NCI-H510A treated with DMSO at 0.1 percent for 48 hours (cell line): ENCODE measurements around the gene ZCCHC18.
"Not testable (repeated sequence)": the region's sequence is repeated elsewhere in the genome, so short reads cannot be mapped to it uniquely, and the experiment has no call there.

Experiments used
- DNase-seq: peaks from one replicate; lab custom pipeline; 2025; lab: John Stamatoyannopoulos, UW

Gene ZCCHC18

DNA sequence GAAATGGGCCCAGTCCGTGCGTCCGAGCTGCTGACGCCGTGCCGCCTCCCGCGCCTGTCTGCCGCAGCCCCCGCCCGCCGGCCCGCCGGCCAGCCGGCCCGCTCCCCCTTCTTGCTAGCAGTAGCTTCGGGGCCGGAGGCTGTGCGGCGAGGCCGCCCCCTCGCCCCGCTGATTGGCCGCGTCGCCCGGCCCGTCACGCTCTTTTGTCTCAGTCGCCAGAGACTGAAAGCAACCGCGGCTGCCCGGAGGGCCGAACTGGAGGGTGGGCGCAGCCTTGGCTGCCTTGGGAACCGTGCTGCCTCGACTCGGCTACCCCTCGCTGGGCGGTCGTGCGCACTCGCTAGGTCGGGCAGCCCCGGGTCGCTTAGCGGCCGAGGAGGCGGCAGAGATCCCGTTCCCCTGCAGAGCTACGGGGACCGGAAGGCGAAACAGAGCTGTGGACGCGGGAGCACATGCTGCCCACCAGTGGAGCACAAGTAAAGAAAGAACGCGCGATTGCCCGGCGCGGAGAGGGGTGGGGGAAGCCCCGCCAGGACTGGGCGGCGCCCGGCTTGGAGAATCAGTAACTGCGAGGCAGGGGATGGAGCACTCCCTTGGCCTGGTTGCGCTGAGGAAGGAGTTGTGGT is at the start of gene ZCCHC18:
TSS of gene ZCCHC18 (plus strand) at position 198 of the 626 bp plus-strand sequence. CDS start 1,589 bp downstream, outside the sequence.
- DNase-seq, result peak; percentile 55

GRCh38 chrX:104062636-104063035 is 49.7 kb upstream of the ZCCHC18 start:
- DNase-seq, result not testable (repeated sequence)

- not testable (repeated sequence) for DNase-seq
Measured at GRCh38 chrX:104075778-104076445, 36.4 kb upstream of the ZCCHC18 start, which contains the start of gene TMSB15C. TMSB15C (minus strand) TSS chrX:104076236.

DNA sequence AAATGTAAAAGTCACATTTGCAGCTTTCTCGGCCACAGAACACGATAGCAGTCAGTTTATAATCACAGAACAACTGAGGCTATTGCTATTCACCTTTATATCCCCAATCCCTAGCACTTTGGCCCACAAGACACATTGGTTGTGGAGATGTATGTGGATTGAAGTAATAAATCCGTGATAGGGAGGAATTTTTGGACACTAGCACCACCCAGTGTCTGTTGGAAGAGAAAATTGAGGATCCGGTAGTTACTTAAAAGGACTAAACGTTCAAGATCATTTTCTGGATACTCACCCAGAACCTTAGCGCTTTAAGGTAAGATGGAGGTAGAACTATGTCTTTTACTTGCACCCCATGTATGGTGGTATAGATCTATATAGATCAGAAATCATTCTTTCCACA is 34.5 kb upstream of the ZCCHC18 start:
- DNase-seq, result not testable (repeated sequence)

GRCh38 chrX:104084063-104084462 is 28.3 kb upstream of the ZCCHC18 start:
- DNase-seq, result no peak

DNA sequence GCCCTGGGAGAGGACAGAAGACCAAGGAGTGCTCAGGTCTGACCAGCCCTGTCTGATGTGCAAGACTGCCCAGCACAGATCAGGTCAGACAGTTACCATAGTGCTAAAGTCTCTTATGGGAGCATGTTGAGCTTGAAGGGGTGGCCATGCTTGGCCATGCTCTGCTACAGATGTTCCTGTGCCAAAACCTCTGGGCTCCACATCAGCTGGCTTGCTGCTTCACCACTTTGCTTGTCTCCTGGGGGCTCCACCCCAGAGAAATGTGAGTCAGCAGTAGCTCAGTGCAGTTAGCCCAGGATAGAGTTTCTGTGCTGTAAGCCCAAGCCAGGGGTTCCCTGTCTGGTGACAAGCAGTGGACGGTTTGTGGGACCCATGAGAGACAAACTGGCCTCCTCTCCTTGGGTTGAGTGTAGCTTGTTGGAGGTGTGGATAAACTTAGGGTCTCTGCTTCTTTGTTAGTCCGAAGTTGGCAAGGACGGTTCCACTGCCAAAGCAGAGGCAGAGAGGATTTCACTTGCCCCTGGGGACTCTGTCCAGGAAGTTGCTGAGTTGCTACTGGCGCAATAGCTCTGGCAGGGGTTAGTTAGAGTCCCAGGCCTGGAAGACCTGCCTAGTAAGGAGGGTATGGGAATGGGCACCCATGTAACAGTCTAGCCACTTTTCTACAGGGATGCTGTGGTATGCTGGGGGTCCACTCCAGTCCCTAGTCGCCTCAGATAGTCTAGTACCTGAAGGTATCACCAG is 27.6 kb upstream of the ZCCHC18 start:
- no peak for DNase-seq

GRCh38 chrX:104085477-104085876 is 26.8 kb upstream of the ZCCHC18 start:
- DNase-seq, result no peak

DNA sequence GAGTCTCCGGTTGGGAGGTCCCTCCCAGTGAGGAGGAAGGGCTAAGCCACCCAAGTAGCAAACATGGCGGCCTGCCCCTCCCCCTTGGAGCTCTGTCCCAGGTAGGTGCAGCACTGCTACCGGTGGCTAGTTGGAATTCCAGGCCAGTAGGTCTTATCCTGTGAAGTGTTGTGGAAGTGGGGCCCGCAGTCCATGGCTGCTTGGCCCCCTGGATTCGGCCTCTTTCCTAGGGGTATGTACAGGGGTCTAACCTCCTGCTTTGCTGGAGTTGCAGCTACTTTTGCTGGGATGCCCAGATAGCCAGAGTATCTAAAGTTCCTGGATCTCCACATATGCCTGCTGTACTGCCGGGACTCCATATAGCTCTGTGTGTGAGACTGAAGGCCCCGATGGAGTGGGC is 26.4 kb upstream of the ZCCHC18 start:
- DNase-seq, result no peak

DNA sequence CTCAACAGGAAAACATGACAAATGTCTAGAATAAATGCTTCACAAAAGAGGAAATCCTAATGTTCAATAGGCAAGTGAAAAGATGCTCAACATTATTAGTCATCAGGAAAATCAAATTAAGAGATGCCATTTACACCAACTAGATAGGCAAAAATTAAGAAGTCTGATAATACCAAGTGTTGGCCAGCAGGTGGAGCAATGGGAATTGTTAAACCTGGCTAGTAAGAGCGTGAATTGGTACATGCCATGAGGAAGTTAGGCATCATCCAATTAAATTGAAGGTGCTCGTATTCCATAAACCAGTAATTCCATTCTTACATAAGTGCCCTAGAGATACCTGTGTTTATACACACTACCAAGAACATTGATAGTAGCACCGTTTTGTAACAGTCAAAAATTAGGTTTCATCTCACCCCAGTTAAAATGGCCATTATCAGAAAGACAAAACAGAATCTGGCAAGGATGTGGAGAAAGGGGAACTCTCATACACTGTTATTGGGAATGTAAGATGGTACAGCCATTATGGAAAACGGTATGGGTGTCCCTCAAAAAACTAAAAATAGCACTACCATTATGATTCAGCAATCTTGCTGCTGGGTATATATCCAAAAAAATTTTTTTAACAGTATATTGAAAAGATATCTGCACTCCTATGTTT is 14.0 kb upstream of the ZCCHC18 start:
- DNase-seq, result peak; percentile 71

GRCh38 chrX:104098919-104099318 is 13.4 kb upstream of the ZCCHC18 start:
- DNase-seq, result no peak

DNA sequence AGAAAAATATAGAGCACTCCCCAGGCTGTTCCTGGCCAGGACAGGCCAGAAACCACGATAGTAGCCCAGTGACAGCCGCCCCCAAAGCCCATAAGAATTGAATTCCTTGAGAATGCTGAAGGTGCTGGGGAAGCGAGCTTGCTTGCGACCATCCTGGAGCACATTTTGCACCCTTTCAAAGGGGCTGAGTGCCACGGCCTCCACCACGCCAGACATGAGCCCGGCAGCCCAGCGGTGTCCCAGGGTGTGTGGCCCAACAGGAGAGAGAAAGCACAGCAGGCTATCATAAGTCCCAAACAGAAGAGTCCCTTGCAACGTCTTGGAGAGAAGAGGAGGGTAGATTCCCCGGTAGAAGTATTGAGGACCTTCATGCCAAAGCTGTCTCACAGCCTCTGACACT is 7.6 kb upstream of the ZCCHC18 start:
- no peak for DNase-seq

- DNase-seq, result no peak
Measured at GRCh38 chrX:104105330-104106262, 6.7 kb upstream of the ZCCHC18 start.

DNA sequence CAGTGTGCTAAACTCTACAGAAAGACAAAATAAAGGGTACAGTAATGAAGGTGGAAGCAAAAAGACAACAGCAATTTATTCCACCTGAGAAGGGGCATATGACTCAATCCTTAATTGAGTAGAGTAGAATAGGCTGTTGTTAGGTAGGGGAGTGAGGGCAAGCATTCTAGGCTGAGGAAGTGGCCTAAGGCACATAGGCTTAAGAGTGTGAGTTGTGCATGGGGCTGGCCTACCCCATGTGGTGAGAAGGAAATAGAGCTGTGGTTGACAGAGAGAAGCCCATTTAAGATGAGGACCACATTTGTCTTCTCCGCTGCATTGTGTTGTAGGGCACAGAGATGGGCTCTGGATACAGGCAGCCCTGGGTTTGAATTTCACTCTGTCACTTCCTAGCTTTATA is 3.4 kb upstream of the ZCCHC18 start:
- DNase-seq, result no peak

DNA sequence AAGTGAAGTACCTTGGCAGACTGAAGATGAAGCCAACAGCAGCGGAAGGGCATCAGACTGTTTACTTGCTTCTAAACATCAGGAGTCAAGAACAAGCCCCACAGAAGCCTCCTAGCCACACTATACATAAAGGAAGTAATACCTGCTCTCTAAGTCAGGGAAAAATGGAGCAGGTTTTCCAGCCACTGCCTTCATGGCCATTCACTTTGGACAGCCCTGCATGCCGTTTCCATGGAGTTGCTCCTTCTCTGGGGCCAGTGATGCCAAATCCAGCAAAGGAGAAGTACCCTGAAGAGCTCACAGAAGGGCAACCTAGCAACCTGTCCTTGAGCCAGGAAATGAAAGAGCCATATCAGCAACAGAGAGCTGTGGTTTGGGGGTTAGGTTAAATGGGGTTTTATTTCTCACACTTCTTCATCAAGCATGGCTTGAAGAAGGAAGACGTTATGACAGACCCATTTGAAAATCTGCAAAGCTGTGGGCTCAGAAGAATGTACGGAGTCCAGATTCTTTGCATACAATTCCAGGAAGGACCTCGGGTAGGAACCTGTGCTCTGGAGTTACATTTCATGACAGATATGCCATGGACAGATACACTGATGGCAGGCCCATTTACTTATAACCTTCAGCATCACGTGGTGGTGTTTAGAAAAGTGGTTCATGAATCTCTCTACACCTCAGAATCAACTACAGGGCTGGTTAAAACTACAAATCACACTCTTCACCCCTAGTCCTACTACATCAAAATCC is 1.7 kb upstream of the ZCCHC18 start:
- DNase-seq, result not testable (repeated sequence)

- DNase-seq, result peak; percentile 47
Measured at GRCh38 chrX:104113222-104113965, 1.1 kb downstream of the ZCCHC18 start.

- DNase-seq, result no peak
Measured at GRCh38 chrX:104117759-104118158, 5.4 kb downstream of the ZCCHC18 start.

DNA sequence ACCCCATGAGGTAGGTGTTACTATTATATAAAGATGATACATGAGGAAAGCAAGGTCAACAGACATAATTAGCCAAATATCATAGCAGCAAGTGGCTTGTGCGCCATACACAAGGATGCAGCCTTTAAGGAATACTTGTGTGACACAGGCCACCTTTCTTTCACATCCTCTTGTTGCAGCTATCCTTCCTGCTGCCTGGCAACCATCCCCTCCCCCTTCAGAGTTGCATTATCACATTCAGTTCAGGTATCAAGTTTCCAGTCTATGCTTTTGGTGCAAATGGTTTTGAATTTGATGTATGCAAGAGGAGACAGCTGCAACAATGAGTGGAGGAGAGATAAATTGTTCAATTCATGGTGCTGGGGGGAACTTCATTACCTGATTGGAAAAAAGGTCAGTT is 6.4 kb downstream of the ZCCHC18 start:
- DNase-seq, result peak; percentile 22

- no peak for DNase-seq
Measured at GRCh38 chrX:104122829-104123228, 10.5 kb downstream of the ZCCHC18 start.

DNA sequence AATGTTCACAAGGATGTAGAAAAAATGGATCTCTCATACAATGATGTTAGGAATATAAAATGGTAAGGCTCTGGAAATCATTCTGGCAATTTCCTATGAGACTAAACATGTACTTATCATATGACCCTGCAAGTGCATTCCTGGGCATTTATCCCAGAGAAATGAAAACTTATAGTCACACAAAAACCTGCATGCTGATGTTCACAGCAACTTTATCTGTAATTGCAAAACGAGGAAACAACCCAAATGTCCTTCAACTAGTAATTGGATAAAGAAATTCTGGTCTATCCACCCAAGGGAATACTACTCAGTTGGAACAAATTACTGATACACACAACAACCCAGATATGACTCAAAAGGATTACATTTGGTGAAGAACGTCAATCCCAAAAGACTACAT is 14.5 kb downstream of the ZCCHC18 start:
- DNase-seq, result no peak

DNA sequence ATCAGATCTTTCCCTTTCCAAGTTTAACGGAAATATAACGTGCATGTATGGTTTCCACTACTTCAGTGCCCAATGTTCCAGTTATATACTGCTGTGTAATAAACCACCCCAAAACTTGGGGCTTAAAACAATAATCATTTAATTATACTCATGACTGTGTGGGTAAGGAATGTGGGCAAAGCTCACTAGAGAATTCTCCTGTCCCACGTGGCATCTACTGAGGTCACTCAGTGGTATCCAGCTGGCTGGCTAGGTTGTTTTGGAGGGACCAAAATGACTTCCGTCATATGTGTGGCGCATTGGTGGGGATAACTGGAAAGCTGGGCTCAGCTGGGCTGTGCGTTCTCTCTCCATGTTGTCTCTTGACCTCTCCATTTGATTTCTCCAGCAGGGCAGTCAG is 18.5 kb downstream of the ZCCHC18 start:
- DNase-seq, result no peak
